COLO668 (cell line): ENCODE data around the gene UBE2Q2.
A peak's percentile ranks its signal among the peaks of the same experiment; 100 is the strongest.
"Not testable (repeated sequence)": the region's sequence is repeated elsewhere in the genome, so short reads cannot be mapped to it uniquely, and the experiment has no call there.

Source experiments
- DNase-seq: peaks from one replicate; lab custom pipeline; 2025; ENCODE audit not compliant: unreplicated experiment; lab: John Stamatoyannopoulos, UW

The UBE2Q2 gene

DNA sequence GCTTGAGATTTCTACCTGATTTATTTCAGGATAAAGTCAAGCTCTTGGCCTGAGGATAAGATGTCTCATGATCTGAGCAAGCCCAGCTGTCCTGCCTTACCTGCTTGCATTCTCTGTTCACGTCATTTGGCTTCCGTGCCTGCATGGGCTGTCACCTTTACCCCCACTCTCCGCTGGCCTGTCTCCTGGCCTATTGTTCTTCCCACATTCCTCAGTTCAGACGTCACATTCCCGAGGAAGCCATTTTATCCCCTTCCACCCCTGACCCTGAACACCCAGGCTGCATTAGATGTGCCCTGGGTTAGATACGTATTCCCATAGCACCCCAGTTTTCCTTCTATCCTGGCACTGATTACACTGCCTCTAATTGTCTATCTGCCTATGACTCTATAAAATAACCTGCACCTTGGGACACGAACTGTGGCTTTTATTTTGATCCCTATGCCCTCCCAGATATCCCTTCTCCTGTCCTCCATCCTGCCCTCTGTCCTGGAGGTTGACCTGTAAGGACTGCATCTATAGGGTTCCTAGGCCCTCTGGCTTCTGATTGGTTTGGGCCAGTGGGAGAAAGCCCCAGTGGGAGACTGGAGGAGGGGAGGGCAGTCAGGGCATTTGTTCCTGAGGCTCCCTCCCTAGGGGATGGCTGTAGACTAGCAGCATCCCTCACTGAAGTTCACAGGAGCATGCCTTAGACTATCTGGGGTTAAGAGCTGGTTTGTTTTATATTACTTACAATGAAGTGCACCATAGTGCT, 19.2 kb upstream of the UBE2Q2 start:
- no peak for DNase-seq

DNA sequence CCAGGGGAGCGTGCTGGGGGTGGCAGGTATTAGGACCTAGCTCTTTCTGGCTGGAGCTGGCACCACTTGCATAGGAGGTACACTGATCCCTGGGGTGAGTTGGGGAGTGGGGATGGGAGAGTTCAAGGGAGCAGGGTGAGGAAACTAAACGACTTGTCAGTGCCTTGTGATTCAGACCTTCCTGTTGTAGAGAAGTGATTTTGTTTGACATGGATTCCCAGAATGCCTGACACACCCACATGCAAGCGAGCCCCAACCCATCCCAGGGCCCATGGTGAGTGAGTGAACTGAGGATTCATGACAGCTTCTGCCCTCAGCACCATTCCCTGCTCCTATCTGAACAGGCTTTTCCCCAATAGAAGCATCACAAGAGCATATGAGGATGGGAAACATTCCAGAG, 15.6 kb upstream of the UBE2Q2 start:
- DNase-seq, result no peak

DNA sequence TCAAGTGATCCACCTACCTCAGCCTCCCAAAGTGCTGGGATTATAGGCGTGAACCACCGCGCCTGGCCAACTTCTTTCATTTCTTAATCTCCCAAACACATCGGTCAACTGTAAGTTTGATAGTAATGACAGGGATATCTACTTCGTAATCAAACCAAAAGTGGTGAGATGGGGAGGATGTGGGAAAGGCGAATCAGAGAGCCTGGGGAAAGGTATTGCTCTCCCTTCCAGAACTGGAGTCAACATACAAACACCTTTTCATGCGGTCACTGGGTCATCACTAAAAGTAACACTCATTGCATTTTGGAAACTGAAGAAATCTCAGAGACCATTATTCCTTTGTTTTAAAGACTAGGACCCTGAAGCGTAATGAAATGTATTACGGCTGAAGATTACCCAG, 14.8 kb upstream of the UBE2Q2 start:
- DNase-seq, result no peak

DNA sequence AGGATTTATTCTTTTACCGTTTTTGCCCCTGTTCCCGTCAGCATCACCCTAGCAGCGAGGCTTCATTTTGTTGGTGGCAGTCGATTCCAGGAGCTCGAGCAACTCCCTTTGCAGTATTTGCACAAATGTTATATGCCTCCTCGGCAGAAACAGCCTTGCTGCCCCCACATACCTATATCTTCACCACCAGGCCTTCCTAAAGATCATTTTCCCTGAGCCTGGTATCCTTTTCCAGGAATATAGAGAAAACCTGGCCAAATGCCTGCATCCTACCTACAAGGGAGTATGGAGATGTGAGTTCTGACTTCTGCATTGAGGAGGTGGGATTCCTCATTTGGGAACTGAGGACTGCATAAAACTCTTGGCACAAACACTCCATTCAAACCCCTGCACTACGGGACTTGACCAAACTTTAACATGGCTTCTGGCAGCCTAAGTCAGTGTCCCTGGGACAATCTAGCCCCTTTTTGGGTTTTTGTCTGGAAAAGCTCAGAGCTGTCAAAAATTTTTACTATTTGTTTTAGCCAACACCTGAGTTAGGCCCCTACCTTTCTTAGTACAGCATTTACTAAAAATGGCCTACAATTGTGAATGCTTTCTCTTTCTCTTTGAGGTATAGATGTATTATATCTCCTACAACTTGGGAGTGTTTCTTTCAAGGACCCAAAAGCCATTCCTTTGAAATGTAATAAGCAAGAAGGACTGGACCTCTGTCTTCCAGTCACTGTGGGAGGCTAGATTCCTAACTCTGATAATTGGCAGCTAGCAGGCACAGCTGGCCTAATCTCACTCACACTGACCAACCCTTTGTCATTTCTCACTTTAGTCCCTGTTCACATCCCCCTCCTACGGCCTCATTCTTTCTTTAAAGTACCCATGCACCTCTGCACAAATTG, 12.1 kb upstream of the UBE2Q2 start:
- no peak for DNase-seq

DNA sequence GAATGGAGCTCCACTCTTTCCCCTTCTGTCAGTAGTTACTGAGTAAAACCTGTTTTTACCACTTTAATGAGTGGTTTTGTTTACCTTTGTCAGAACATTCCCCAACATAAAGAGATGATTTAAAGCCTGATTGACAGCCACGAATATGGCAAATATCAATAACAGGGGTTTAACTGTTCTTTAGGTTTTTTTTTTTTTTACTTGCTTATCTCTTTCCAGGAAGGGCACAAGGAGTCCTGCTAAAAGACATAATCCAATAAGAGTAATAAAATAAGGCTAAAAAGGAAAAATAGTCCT, 11.5 kb upstream of the UBE2Q2 start:
- no peak for DNase-seq

DNA sequence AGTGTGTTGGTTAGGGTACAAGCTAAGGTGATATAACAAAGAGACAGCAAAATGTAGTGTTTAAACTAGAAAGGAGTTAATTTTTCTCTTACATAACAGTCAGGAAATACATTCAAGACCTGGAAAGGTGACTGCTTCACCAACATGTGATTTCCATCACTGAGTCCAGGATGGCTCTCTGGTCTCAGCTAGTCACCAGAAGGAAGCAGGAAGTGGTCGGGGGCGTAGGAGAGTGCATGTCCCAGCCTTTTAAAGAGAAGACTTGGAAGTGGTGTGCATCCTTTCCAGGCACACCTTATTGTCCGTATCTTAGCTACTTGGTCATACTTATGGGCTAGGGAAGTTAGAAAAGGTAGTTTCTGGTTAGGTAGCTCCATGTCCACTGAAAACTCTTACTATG, 11.1 kb upstream of the UBE2Q2 start:
- no peak for DNase-seq

DNA sequence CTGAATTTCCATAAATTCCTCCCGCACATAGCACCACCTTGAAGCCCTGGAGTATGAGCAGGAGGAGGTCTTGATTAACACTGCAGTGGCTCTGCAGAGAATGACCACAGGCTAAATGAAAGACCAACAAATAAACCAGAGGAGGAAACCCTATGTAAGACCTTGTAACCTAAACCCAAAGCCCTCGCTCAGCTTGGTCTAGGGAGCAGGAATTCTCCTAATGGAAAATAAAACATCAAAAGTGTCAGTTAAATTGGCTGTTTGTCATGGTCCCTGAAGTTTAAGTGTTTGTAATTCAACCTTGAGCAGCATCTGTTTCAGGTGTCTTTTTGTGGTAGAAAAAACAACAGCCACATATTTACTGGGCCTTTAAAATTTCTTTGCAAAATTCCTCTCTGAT, 9.2 kb upstream of the UBE2Q2 start:
- DNase-seq, result no peak

DNA sequence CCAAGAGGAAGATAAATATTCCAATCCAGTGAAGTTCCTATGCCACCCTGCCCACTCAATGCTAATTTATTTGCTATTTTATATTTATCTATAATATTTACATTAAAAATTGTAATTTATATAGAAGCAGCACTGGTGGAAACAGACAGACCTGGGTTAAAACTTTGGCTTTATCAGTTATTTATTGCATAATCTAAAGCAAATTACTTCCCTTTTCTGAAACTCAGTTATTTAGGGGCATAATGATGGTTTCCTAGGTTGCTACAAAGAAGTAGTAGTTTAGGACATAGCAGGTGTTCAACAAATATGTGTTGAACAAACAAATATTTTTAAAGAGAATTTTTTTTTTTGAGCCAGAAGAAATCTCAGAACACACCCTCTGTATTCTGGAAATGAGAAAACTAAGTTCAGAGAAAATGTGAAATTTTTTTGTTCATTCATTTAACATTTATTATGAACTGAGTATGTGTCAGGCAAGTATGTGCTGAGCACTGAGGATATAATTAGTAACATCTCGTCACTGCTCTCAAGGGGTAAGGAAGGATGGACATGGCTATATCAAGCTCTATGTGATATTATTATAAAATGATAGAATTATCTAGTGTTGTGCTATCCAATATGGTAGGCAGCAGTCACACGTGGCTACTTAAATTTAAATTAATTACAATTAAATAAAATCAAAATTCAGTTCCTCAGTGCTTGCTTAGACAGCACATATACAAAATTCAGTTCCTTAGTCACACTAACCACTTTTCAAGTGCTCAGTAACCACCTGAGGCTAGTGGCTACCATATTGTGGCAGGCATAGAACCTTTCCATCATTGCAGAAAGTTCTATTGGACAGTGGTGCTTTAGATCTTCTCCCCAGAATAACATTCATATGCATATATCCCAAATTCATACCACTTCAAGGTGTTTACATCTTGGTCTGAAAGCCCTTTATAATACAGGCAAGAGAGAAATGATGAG, 7.0 kb upstream of the UBE2Q2 start:
- DNase-seq, result no peak

DNA sequence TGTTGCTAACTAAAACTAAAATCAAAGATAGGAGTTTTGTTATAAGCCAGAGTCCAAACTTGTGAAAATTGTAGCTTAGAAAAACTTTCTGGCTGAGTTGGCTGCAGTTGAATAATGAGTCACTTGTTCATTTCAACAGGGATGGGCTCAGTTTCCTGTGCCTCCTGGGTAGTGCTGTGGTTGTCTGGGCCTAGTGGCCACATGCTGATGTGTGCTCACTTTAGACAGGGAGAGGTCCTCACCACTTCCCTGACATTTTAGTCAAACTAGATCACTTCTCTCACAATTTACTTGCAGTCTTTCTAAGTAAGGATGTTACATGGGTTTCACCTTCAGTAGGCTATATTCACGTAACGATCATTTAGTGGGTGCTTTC, 6.3 kb upstream of the UBE2Q2 start:
- DNase-seq, result no peak

DNA sequence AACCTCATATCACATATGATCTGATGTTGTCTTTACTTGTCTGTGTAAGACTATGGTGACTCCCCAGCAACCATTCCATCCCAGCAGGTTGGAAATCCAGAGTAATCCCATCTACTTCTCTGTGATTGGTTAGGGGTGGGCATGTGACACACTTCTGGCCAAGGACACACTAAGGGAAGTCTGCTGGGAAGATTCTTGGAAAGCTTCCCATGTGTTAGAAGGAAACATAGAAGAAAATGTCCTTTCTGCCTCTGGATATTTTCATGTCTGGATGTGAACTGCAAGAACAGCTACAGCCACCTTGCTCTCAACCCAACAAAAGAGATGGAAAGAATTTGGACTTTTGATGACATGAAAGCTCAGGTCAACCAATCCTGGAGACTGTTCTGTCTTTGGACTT, 2.6 kb upstream of the UBE2Q2 start:
- no peak for DNase-seq

DNA sequence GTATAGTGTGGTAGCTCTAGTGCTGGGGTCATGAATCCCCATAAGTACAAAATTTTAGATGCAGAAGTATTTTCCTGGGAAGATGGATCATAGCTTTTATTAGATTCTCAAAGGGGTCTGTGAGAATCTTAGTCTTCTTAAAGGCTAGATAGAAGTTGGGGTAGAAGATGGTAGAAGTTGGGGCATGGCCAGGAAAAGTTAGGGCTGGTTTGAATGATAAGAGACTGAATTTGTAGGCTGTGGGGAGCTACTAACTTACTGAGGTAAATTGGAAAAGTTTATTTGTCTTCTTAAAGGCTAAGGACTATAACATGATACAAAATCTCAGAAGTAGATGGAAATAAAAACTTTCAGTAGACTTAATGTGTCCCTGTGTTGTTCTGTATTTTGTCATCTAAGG, 1.6 kb upstream of the UBE2Q2 start:
- no peak for DNase-seq

DNA sequence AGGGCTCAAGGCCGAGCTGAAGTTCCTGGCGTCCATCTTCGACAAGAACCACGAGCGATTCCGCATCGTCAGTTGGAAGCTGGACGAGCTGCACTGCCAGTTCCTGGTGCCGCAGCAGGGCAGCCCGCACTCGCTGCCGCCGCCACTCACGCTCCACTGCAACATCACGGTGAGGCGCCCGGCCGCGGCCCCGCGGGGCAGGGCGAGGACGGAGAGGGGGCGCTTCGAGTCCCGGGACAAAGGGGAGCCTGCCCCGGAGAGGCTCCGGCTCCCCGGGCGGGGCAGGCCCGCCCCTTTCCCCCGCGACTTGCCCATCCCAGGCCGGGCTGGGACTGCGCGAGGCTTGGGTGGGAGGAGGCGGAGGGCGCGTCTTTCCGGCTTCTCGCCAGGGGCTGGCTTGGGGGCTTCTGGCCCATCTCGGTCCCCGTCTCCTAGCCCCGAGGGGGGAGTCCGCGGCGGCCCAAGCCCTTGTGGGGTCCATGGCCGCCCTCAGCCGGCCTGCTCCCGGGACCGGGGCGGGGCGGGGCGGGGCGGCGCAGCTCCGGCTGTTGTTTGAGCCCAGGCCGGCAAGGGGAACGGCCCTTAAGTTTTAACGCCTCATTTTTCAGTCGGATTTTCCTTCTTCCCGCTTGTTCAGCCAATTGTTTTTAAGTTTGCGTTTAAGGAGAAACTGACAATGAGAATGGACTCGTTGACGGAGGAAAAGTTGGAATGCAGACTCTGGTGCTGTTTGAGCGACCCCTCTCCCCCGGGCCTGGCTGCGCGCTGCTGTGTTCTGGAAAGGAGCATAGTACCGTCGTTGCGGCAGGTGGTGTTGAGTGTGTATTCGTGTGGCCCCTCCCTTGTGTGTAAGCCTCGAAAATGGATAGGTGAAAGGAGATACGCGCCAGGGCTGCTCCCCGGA, 683 bp downstream of the UBE2Q2 start:
- DNase-seq, result peak; percentile 76

DNA sequence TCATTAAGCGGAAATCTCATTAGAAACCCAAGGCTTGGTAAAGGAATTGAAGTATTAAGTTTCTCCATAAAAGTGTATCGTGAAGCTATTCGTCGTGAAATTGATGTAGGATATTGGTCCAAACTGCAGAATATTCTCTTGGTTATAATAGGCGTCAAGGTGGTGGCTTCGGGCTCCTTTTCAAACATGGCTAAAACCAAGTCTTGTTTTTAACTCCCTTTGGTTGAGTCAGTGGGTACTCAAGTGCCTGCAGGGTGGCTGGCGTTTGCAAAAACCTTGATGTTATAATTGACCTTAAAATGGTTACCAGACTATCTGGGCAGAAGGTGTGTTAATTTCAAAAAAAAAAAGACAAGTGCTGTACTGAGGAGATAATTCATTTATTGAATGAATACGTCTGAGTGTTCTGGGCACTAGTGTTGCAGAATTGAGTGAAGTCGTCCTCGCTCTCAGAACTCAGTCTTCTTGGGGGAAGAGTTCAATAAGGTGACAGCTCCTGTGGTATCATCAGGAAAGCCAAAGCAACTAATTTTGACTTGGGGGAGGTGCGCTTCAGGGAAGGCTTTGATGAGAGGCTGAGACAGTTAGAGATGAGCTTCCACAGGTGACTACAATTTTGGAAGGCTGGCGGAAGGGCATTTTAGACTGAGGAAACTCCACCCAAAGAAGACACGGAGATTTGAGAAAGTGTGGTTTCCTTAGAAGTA, 1.5 kb downstream of the UBE2Q2 start:
- DNase-seq, result no peak

DNA sequence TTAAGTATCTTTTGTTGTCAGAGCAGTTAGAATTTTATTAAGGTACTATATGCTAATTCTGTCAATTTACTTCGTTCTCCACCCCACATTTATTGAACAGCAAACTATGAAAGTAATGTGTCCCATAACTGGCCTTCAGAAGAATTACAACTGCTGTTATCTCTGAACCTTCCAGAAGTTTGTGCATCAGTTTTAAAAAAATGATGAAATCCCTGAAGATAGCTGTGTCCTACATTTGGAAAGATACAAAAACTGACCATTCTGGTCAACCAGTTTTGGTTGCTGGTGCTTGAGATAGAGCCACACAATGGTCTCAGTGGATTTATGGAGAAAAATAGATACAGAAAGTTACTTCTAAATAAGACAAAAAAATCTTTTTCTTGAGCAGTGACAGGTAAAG, 5.9 kb downstream of the UBE2Q2 start:
- no peak for DNase-seq

DNA sequence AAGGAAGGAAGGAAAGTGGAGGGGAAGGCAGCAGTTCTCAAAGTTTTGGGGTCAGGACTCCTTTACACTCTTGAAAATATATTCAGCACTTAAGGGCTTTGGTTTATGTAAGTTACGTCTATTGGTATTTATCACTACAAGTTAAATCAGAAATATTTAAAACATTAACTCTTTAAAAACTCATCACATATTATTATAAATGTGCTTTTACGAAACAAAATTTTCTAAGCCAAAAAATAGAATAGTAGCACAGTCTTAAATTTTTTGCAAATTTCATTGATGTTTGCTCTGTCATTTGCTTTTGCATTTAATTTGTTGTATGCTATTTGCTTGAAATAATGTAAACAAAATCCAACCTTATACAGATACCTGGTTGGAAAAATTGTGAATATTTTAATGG, 7.5 kb downstream of the UBE2Q2 start:
- DNase-seq, result no peak

DNA sequence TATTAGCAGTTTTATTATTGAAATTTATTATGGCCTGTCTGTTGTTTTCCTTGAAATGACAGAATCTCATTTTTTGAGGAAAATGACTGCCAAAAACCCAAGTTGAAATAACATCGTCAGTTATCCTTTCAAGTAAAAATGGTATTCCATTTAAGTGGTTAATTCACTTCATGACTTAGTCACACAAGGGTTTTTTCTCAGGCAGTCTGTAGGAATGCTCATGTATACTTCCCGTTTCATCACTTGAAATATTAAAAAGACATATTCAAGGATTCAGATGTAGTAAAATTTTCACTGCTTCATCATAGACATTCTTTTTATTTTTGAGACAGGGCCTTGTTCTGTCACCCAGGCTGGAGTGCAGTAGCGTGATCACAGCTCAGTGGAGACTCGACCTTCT, 8.3 kb downstream of the UBE2Q2 start:
- DNase-seq, result not testable (repeated sequence)

DNA sequence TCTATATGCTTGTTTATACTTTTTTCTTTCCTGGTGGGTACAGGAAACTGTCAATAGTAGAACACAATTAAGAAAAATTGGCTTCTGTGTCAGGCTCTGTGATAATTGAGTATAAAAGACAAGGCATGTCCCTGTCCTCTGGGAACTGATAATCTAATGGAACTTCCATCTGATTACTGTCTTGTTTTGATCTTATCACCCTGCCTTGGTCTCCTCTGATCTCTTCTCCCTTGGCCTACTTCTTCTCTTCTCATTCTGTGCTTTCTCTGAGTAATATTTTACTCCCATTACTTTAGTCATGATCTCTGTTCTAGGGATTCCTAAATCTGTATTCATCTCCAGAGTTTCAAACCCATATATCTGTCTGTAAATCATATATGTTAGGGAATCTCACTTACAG, 14.6 kb downstream of the UBE2Q2 start:
- no peak for DNase-seq

DNA sequence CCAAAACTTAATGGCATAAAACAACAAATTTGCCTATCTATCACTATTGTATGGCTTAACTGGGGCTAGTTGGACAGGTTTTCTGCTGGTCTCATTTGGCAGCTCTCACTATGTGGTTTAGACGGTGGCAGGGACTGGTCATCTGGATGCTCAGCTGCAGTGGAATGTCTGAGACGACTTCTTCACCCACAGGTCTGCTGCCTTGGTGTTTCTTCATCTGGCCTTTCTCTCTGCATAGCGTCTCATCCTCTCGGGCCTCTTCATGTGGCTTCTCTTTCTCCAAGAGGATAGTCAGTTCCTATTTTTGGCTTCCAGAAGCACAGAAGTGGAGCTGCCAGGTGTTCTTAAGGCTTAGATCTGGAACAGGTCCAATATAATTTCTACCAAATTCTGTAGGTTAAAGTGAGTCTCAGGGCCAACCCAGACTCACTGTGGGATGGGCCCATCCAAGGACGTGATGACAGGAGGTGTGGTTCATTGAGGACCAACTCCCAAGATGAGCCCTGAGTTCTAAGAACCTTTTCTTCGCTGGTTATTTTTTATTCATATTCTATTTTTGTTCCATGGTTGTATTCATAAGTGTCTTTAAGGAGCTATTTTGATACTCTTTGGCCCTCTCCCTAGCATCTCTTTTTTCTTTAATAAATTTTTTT, 18.6 kb downstream of the UBE2Q2 start:
- DNase-seq, result no peak

DNA sequence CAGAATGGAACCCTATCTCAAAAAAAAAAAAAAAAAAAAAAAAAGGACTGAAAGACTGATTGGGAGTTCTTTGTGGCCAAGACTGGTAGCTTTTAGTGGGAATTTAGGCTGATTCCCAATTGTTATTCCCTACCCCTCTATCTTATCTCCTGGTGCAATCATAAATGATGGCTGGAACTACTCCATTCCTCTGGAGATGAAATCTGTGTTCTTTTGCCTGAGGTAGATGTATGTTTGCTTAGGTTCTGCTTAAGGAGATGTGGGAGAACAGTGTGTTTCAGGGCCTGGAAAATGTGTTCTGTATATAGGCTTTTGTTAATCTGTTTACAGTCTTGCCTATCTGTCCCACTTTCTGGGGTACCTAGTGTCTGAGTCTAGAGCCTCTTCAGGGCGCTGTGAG, 19.5 kb downstream of the UBE2Q2 start:
- no peak for DNase-seq
